Activated CD4-positive, alpha-beta T cell treated with anti-CD3 and anti-CD28 coated beads, Interleukin-2, amount 50 U/mL, for 24 hours (primary cell): ENCODE measurements around the gene BTBD19.
"Not testable (repeated sequence)": the region's sequence is repeated elsewhere in the genome, so short reads cannot be mapped to it uniquely, and the experiment has no call there.

Experiments
- DNase-seq, 2 donors: peaks; one replicate each; pipeline ENCODE4 v3.0.0-alpha.2; 2020; ENCODE audit warnings: low read depth in 1 of 2, low spot score in 1 of 2

The BTBD19 gene

GRCh38 chr1:44786841-44787426, 21.4 kb upstream of the BTBD19 start:
- DNase-seq = no peak

DNA sequence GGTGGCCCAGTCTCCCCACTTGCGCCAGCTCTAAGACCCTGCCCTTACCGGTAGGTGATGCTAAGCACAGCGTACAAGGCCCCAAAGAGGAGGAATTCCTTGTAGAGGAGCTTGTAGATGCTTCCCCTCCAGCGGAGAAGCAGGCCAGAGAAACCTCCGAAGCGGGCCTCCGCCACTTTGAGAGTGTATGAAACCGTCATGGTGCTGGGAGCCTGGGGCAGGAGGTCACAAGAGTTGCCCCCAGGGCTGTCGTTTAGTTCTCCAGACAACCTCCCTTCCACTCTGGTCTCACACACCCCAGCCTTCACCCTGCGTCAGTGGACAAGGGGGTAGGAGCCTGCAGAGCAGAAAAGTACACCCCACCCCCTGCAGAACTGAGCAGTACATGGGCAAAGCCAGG, 20.8 kb upstream of the BTBD19 start:
- no peak for DNase-seq

GRCh38 chr1:44788120-44788860, 20.0 kb upstream of the BTBD19 start, which contains the start of gene BEST4:
TSS of gene BEST4 (minus strand) at chr1:44788170. CDS start at chr1:44787705, 465 bp downstream.
- DNase-seq = no peak

DNA sequence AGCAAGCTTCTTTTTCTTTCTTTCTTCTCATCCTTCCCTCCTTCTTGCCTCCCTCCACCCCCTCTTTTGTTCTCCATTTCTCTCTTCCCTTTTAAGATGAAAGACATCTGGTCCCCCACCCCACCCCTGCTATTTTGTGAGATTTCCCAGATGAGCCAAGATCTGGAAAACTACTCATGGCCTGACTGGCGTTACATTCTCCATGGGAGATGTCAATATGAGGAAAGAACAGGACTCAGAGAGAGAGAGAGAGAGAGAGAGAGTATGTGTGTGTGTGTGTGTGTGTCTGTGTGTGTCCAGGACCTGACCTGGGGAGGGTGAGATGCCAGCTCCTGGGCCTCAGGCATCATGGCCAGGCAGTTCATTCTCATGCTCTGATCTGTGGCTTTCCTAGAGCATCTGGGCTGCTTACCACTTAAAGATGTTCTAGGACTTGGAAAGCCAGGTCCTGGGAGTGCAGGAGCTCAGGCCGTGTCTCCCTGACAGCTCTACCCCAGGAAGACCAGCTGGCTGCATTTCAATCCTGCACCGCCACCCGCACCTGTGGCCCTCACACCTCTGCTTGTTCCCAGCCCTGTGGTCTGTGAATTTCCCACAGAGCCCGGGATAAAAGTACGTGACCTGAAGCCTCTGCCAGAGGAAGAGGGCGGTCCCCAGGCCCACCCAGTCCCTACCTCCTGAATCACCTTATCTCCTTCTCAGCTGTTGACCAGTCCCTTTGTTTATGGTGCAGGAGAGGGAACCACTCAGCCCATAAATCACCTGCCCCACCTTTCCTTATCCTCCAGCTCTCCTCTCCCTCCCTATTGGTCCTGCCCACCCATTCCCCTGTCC, 17.1 kb upstream of the BTBD19 start:
- DNase-seq = no peak

DNA sequence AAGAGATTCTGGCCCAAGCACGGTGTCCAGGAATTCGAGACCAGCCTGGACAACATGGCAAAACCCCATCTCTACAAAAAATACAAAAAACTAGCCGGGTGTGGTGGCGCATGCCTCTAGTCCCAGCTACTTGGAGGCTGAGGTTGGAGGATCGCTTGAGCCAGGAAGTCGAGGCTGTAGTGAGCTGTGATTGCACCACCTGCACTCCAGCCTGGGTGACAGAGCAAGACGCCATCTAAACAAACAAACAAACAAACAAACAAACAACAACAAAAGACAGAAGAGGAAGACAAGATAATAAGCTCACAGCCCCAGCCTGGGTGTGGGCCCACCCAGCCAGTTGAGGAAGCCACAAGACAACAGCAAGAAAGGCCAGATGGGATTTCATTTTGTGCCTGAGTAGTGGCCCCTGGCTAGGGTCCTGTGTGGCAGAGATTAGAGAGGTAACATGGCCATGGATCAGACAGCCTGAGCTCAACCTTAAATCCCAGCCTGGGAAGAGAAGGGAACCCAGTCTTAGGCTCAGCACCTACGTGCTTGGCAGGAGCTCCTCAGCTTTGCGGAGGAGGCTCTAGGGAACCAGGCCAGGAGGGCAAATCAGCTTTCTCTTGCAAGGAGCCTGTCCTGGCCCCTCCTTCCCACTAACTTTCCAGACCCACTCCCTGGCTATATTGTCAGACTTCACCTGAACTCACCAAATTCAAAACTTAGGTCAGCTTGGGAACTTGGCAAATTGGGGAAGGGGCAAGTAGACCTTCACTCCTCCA, 15.4 kb upstream of the BTBD19 start:
- DNase-seq = no peak

- DNase-seq = not testable (repeated sequence)
Observed at GRCh38 chr1:44797886-44798285, 10.4 kb upstream of the BTBD19 start.

DNA sequence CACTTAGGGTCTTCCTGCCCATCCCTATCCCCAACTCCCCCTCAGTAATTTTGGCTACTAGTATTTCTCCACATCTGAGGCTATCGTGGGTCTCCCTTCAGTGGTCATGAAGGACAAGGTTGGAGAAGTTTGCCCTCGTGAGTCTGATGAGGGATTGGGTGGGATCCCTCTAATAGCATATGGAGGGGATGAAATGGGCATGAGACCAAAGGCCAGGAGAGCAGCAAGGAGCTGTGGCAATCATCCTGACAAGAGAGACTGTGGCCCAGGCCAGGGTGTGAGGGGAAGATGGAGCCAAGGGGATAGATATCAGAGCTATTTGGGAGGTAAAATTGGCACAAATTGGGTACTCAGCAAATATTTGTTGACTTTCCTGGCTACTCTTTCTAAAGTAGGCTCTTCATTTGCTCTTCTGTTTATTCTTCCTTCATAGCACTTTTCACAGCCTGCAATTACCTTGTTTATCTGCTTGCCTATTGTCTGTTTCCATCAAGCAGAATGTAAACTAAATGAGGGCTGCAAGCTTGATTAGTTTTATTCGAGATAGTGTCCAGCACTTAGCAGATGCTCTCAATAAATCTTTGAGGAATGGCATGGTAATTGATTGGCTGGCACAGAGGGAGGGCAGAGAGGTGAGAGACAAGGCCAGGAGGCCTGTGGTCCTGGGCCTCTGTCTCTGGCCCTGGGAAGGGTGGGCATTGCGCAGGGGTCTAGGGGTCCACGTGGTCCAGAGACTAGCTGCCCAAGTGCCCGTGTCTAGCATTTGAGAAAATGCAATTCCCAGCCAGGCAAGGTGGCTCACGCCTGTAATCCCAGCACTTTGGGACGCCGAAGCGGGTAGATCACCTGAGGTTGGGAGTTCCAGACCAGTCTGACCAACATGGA, 9.6 kb upstream of the BTBD19 start:
- DNase-seq = no peak

GRCh38 chr1:44799770-44800584, 8.3 kb upstream of the BTBD19 start, which contains the start of gene PLK3:
TSS of gene PLK3 (plus strand) at chr1:44800377. CDS start at chr1:44800464, 87 bp downstream.
- DNase-seq = peak; percentile 94 to 98

DNA sequence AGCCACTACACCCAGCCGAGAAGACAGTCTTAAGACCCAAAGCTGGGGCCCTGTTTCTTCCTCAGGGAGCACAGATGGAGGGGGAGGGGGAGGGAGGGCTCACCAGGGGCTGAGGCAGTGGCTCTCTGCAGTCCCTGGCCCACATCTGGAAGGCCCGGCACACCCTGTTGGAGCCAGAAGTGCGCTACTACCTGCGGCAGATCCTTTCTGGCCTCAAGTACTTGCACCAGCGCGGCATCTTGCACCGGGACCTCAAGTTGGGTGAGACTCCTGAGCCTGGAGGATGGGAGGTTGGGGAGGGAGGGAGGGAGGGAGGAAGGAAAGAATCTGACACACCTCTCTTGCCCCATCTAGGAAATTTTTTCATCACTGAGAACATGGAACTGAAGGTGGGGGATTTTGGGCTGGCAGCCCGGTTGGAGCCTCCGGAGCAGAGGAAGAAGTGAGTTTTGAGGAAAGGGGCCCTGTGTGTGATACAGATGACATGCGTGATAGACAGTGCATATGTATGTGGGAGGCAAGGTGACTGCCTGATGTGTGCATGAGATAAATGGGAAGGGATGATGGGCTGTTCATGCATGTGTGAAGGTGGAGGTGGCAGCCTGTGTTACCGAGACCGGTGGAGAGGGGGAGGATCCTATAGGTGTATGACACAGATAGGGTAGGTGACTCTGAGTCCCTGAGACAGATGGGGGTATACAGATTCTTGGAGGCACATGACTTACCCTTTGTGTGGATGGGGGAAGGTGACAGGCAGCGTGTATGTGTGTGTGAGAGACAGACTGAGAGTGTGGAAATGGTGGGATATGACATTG, 6.6 kb upstream of the BTBD19 start:
- no peak for DNase-seq

DNA sequence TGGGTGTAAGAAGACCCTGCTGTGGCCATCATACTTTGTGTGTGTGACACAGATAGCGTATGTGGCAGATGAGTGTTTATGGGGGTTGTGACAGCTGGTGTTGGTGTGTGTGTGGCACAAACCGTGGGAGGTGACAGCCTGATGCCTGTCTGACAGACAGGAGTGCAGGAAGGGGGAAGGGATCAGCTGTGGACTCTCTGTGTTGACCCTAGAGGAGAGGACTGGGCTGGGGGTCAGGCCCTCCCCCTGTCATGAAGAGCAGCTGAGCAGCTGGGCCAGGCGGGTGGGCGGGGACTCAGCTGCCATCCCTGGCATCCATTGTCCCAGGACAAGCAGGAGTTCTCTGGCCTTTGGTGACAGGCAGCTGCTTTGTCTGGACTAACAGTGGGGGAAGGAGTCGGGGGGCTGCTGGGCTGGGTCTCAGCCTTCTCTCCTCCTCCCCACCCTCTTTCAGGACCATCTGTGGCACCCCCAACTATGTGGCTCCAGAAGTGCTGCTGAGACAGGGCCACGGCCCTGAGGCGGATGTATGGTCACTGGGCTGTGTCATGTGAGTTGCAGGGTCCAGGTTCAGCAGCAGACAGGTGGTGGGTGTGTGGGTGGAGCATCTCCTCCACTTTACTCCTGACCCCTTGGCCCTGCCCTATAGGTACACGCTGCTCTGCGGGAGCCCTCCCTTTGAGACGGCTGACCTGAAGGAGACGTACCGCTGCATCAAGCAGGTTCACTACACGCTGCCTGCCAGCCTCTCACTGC, 5.8 kb upstream of the BTBD19 start:
- DNase-seq = no peak

- no peak for DNase-seq
Observed at GRCh38 chr1:44803062-44803311, 5.3 kb upstream of the BTBD19 start.

DNA sequence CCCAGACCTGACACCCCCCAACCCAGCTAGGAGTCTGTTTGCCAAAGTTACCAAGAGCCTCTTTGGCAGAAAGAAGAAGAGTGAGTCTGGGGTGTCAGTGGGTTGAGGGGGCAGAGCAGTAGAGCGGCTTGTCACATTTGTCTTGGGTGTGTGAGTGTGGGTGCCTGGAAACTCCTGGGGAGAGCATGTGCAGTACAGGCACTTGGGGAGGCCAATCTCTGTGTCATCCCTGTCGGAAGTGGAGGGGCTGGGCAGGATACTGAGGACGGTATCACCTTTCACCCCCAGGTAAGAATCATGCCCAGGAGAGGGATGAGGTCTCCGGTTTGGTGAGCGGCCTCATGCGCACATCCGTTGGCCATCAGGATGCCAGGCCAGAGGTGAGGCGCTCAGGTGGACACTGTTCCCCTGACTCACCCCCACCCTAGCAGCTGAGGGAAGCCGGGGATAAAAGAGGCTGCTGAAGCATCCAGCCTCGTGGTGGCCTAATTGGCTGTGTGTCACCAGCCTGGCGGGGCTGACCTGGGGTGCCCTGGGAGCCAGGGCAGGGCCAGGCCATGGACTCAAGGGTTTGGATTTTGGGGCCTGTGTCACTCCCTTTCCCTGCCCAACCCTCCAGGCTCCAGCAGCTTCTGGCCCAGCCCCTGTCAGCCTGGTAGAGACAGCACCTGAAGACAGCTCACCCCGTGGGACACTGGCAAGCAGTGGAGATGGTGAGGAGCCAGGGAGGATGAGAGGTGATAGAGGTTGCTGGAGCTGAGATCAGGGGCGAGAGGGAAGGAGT, 4.8 kb upstream of the BTBD19 start:
- DNase-seq = no peak

GRCh38 chr1:44805311-44806024, 2.9 kb upstream of the BTBD19 start:
- no peak for DNase-seq

- no peak for DNase-seq
Observed at GRCh38 chr1:44806025-44806703, 2.2 kb upstream of the BTBD19 start.

- no peak for DNase-seq
Observed at GRCh38 chr1:44806704-44807363, 1.5 kb upstream of the BTBD19 start, which contains the start of gene DYNLT4. TSS of gene DYNLT4 (minus strand) at chr1:44807351. CDS start at chr1:44806668, 683 bp downstream.
